ENCODE results near the gene NUDT16.
"Not testable (repeated sequence)": the region's sequence is repeated elsewhere in the genome, so short reads cannot be mapped to it uniquely, and the experiment has no call there.

Gene NUDT16

DNA sequence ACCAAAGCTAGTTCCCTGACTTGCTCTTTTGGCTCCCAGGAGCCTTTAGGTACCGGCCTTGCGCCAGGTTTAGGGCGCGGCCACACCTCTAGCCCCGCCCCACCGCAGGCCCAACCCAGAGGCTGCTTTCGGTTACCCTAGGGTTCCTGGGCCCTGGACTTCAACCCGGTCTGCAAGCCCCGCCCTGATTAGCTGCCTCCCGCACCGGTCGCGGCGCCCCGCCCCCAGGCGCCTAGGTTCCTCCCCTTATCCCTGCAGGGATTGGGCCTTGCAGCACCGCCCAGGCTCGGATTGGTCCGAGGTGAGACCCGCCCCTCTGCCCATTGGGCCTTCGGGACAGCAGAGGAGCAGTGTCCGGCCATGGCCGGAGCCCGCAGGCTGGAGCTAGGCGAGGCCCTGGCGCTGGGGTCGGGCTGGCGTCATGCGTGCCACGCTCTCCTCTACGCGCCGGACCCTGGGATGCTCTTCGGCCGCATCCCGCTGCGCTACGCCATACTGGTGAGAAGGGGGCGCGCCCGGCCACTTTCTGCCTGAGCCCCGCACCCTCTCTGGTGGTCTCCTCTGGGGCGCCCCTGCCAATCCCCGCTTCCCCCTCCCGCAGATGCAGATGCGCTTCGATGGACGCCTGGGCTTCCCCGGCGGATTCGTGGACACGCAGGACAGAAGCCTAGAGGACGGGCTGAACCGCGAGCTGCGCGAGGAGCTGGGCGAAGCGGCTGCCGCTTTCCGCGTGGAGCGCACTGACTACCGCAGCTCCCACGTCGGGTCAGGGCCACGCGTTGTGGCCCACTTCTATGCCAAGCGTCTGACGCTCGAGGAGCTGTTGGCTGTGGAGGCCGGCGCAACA lies at the start of gene NUDT16:
NUDT16 (plus strand) TSS at position 330 of the 847 bp plus-strand sequence; CDS start at position 361, 31 bp downstream.
- DNase-seq: peak; percentile 99

DNA sequence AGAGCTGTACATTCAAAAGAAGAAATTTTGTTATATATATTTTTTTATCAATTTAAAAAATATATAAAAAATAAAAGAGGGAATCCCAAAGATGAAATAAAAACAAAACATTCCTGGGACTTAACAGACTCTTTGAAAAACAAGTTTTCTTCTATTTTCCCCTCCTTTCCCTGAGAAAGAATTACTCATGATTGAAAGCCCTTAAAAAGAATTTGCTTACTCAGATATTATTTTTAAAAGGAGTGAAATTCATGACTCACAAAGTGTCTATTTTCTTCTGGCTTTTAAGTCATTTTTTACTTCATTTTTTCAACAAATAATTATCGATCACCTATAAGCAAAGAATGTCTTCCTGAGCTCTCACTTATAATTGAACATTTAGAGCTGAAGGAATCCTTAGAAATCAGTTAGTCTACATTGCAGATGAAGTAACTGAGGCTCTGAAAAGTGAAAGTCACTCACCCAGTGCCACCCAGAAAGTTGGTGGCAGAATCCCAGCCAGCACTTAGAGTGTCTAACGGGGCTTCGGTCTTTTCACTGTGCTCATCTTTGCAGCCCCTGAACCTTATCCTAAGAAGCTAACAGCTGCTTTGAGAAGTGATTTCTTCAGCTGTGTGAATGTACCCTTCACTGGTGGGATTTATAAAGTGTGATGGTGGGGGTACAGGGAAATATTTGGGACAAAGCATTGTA lies 42.5 kb upstream of the NUDT16 start:
- DNase-seq: no peak

DNA sequence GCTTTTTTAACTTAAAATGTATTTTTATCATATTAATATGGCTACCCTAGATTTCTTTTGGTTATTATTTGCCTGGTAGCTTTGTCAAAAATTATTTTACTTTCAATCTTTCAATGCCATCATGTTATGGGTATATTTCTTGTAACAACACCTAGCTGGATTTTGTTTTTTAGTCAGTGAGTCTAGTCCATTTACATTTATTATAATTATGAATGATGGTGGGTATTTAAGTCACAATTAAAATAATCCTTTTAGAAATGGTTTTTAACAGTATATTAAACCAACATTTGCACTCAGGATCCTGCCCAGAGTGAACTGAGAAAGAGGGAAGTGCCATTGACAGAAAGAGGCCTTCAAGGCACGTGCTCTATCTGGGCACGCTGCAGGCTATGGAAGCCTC lies 39.8 kb upstream of the NUDT16 start:
- no peak for DNase-seq

DNA sequence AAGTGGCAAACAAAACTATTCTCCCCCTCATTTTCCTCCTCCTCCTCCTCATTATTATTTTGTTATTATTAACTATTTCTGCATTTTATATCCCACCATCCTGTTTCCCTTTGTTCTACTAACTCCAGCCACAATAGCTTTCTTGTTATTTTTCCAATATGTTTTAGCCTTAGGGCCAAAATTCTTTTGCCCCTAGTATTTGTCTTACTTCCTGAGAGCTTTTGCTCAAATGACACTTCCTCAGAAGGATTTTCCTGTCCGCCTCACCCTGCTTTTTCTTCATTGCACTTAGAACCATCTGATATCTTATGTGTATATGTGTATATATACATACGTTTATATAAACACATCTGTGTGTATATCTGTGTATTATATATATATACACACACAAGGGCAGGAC lies 32.7 kb upstream of the NUDT16 start:
- no peak for DNase-seq

DNA sequence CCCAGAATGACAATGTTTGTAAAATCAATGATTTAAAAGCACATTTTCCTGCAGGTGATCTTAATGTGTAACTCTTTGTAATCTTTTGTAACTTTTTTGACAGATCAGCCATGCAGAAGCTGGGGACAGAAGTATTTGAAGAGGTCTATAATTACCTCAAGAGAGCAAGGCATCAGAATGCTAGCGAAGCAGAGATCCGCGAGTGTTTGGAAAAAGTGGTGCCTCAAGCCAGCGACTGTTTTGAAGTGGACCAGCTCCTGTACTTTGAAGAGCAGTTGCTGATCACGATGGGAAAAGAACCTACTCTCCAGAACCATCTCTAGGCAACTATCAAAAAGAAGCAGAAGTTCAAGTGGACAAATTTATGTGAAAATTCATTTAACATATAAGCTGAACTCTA lies 32.1 kb upstream of the NUDT16 start:
- no peak for DNase-seq

DNA sequence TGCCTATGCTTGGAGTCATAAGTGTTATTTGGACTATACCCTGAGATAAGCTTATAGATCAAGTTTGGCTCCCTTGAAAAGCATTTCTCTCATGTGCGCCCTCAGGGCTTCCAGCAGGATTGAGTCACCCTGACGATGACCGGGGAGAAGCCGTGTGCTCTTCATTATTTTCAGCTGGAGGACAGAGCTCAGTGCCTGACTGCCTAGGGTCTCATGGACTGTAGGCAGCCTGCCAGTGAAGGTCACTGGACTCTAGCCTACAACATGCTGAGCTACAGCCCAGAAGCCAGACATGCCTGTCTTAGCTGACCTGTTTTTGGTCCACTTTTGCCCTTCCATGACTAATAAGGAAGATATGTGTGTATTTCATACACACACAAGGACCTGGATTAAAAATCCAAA lies 31.6 kb upstream of the NUDT16 start:
- no peak for DNase-seq

DNA sequence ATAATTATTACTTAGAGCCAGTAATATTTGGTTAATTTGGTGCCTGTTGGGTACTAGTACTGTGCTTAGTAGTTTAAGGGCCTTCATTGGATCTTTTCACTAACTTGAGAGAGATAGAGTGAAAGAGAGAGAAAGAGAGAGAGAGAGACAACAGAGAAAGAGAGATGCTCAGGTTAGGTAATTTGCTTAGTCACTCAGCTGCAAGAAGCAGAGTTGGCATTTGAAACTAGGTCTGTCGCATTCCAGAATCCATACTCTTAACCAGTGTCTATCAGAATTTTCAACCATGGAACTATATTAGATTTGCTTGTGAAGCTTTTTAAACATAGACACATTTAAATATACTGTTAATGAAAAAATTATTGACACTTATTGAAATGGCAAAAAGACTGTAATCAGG lies 31.1 kb upstream of the NUDT16 start:
- DNase-seq: no peak

DNA sequence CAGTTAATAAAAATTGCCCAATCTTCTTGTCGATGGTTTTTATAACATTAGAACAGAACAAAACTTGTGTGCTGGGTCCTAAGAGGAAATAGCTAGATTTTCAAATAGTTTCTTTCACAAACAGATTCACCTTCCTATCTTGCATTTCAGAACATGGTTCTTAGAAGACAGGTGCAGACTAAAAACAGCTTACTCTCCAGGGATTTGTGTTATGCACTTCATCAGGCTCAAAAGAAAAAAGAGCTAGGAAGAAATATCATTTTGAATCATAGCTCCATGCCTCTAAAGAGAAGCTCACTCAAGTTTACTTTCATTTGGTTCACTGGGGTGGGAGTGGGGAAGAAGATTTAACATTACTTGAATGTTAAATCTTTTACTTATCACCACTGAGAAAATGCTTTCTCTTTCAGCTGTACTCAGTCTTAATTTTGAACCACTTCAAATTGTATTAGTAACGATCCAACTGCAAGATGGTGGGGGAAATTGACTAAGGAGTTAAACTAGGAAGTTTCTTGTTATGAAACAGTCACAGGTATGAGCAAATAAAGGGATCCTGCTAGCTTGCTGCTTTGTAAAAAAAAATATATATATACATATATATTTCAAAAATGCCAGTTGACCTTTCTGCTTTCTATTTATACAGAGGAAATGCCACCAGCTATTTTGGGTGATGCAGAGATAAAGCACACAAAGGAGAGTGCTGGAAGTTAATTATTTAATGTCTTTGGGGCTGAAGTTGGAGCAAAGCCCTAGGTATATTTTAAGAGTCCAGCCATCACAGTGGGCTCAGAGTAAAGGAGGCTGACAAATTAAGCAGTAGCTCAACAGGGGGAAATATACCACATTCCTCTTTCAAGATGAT lies 28.3 kb upstream of the NUDT16 start:
- DNase-seq: no peak

DNA sequence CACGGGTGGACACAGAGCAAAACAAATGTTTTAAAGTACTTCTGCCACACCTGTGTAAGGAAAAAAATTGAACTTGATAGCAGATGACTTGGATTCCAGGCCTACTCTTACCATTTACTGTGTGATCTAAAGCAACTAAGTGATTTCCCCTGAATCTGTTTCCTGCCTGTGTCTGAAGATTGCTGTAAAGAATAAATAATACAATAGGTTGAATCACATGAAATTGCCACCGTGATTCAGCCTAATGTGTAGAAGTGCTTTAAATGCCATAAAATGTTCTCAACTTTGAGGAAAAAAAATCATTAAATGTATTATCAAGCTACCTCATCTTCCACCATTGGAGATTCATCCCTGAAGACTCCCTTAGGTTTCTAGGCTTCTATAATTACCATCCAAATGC lies 27.6 kb upstream of the NUDT16 start:
- no peak for DNase-seq

DNA sequence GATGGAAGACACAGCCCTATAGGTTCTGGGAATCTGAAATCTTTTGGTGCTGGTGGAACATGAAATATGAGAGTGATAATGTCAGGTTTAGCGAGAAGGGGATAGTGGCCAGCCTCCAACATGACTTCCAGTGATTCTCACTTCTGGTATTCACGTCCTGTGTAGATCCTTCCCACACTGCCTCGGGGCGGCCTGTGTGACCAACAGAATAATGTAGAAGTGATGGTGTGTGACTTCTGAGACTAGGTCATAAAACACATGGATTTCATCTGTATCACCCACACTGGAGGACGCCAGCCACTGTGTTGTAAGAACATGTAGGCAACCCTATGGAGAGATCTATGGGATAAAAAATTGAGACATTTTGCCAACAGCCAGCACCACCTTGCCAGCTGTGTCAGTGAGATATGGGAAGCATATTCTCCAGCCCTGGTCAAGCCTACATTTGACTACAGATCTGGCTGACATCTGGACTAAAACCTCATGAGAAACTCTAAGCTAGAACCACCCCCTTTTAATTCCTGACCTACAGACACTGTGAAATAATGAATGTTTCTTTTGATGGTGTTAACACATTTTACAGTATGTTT lies 25.5 kb upstream of the NUDT16 start:
- DNase-seq: no peak

DNA sequence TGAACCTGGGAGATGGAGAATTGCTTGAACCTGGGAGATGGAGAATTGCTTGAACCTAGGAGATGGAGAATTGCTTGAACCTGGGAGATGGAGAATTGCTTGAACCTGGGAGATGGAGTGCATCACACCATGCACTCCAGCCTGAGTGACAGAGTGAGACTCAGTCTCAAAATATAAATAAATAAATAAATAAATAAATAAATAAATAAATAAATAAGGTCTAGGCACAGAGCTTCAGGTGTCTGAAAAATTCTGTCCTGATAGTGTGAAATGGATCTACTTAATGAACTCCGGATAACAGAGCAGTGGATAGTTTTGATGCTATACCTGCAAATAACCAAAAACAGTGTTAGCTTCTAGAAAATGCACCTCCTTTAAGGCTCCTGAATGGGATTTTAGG lies 24.3 kb upstream of the NUDT16 start:
- no peak for DNase-seq

DNA sequence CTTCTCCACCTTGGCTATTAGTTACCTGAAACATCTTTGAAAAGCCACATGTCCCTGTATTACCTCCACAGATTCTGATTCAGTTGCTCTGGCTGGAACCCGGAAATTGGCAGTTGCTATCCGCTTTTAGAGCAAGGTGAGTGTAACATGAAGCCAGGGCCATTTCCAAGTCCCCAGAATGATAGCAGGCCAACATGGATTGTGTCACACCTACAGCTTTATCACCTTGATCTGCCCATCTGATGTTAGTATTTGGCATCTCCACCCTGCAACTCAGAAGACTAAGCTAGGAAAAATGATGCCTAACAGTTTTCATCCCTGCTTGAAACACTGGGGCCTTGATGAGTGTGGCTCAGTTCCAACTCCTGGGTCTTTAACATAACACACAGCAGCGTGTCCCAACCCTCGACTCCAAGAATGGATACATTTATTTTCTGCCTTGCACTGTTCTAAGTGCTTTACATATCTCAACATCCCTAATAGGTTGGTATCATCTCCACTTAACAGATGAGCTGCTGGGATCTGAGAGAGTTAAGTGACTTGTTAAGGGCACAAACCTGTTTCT lies 21.3 kb upstream of the NUDT16 start:
- no peak for DNase-seq

DNA sequence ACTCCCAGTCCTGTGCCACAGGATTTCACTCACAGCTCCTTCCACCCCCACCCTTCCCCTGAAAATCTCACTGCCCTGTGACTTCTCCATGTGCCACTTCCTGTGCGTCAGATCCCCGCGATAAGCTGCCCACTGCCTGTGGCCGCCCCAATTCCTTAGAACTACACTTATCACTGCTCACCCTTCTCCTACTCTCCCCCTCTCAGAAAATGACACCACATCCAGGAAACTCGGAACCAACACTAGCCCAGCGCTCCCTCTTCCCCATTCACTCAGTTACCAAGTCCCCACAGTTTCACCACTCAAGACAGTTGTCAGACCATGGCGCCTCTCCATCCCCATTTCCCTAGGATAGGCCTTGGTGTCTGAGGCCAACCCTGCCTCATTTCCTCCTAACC lies 20.5 kb upstream of the NUDT16 start:
- DNase-seq: not testable (repeated sequence)

DNA sequence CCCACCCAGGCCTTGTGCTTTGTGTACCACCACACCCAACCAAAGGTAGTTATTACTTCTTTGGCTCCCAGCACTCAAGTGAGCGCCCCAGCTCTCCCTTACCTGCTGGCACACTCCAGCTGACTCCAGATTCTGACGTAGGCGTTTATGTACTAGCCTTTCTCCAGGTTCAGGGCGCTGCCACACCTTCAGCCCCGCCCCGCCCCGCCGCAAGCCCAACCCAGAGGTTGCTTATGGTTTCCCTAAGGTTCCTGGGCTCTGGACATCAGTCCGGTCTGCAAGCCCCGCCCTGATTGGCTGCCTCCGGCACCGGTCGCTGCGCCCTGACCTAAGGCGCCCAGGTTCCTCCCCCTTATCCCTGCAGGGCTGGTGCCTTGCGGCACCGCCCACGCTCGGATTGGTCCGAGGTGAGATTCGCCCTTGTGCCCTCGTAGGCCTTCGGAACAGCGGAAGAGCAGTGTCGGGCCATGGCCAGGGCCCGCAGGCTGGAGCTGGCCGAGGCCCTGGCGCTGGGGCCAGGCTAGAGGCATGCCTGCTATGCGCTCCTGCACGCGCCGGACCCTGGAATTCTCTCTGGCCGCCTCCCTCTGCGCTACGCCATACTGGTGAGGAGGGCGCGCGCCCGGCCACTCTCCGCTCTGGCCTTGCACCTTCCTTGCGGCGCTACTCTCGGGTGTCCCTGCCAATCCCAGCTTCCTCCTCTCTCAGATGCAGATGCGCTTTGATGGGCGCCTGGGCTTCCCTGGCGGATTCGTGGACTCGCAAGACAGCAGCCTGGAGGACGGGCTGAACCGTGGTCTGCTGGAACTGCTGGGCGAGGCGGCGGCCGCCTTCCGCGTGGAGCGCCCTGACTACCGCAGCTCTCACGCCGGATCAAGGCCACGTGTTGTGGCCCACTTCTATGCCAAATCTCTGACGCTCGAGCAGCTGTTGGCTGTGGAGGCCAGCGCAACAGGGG lies 19.8 kb upstream of the NUDT16 start:
- peak; percentile 36 for DNase-seq

DNA sequence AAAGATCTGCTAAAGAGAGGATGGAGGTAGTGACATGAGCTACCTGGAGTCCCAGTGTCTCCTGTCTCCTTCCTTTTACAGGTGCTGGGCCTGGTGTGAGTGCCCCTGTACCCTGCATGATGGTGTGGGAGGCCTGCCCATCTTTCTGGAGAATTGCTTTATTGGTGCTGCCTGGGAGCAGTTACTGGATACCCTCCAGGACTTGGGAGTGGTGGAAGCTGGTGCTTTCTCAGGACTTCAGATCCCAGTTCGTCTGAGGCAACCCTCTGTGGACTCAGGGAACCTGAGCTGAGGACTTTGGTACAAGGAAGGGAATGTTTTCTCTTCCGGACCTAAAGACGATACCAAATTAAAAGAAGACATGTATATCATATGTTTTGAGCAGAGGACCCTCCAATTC lies 18.3 kb upstream of the NUDT16 start:
- no peak for DNase-seq

DNA sequence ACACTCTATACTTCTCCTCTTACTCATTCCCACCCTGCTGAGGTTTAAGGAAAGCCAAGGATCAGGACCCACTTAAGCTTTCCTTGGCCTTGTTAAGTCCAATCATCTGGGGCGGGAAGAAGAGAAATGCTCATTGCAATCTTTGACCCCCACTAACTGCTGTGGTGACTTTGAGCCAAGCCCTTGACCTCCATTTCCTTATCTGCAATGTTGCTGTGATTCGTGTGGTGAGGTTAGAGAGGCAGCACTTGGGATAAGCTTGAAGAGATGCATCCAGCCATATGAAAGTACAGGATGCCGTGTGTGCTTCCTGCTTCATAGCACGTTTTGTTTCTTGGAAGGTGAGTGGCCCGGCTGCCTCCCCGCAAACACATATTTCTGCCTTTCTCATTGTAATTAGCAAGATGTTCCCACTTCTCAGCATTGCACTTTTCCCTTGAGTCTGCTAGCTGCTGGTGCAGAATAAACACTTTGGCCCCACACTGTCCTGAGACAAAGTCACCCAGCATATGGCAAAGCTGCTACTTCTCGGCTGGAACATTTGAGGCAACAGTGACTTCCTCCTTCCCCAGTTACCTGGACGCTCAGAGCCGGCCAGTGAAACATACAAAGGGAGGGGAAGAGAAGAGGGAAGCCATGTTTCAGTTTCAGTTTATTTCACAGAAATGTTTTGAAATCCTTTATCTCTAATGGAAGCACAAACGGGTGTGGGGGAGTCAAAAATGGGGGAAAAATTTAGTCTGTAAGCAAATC lies 10.5 kb upstream of the NUDT16 start:
- no peak for DNase-seq

DNA sequence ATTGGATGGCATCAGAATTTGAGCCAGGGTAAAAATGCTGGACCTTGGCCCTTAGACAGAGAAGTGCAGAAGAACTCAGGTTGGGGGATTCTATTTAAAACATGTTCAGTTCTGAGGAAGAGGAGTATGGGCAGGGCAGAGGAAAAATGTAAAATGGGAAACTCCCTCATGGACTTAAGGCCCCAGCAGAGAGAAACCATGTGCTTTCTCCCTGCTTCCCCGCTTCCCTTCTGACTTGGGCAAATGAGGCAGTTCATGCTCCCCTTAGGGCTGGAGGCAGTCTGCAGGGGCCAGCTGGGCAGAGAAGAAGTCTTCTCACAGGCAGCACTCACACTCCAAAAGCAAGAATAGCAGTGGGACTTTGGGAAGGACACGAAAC lies 9.9 kb upstream of the NUDT16 start:
- DNase-seq: no peak

DNA sequence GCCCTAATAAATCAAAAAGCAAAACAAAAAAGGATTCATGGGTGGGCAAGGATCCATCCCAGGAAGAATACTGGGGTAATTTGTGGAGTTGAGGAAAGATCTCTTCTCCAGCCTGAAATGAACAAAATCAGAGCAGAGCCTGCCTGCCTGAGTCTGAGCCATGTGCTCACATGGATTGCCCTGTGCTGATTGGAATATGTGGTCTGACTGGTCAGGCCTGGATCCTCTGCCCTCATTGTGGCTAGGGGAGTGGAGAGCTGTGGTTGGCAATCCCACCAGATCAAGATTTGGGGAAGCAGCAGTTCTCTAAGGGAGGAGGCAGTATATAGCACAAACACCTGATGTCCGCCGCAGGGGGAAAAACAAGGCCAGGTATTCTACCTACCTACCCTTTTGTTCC lies 6.8 kb upstream of the NUDT16 start:
- DNase-seq: no peak

DNA sequence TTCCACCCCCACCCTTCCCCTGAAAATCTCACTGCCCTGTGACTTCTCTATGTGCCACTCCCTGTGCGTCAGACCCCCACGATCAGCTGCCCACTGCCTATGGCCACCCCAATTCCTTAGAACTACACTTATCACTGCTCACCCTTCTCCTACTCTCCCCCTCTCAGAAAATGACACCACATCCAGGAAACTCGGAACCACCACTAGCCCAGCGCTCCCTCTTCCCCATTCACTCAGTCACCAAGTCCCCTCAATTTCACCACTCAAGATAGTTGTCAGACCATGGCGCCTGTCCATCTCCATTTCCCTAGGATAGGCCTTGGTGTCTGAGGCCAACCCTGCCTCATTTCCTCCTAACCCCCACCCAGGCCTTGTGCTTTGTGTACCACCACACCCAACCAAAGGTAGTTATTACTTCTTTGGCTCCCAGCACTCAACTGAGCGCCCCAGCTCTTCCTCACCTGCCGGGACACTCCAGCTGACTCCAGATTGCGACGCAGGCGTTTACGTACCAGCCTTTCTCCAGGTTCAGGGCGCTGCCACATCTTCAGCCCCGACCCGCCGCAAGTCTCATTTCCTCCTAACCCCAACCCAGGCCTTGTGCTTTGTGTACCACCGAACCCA lies 641 bp upstream of the NUDT16 start:
- not testable (repeated sequence) for DNase-seq

DNA sequence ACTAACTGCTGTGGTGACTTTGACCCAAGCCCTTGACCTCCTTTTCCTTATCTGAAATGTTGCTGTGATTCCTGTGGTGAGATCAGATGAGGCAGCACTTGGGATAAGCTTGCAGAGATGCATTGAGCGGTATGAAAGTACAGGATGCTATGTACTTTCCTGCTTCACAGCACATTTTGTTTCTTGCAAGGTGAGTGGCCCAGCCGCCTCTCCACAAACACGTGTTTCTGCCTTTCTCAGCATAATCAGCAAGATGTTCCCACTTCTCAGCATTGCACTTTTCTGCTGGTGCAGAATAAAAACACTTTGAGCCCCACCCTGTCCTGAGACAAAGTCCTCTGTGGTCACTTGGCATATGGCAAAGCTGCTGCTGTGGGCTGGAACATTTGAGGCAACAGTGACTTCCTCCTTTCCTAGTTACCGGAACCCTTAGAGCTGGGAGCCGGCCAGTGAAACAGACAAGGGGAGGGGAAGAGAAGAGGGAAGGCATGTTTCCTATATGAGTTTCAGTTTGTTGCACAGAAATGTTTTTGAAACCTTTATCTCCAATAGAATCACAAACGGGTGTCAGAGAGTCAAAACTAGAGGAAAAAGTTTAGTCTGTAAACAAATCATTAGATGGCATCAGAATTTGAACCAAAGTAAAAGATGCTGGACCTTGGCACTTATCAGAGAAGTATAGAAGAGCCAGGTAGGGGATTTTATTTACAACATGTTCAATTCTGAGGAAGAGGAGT lies 5.0 kb downstream of the NUDT16 start:
- no peak for DNase-seq
